Keratinocyte (primary cell): ENCODE measurements around the gene ZNF518A. TPM values are rescaled to one million over a fixed set of nuclear protein-coding genes. Genes with fewer than 3 reads are reported as not detected.

ENCODE experiments used
- DNase-seq: peaks from one replicate; pipeline ENCODE4 v3.0.0-alpha.2; 2011; ENCODE audit warnings: low read depth, missing footprints, low spot score
- FAIRE-seq: peaks from 2 replicates; lab custom pipeline; 2011; peaks lifted over from hg19 to GRCh38; lab: Jason Lieb, UNC
- H2AFZ ChIP-seq: 2 replicates; pipeline ENCODE4 v1.6.0; 2012; ENCODE audit warnings: low read length, control low read depth, inconsistent platforms; ENCODE audit not compliant: control insufficient read depth
- H3K27ac ChIP-seq: 2 replicates; pipeline ENCODE4 v1.5.1; 2011; ENCODE audit warnings: low read length; ENCODE audit not compliant: control insufficient read depth, insufficient read depth
- H3K27me3 ChIP-seq: 3 replicates; pipeline ENCODE4 v1.6.0; 2011; ENCODE audit warnings: low read length; ENCODE audit not compliant: control insufficient read depth, insufficient read depth; ENCODE audit errors: extremely low read depth
- H3K36me3 ChIP-seq, 2 experiments: 2 replicates in 1 of 2; 3 replicates in 1 of 2; pipeline ENCODE4 v1.5.1; 2011; ENCODE audit warnings: low read length in 2 of 2, mild to moderate bottlenecking in 1 of 2; ENCODE audit not compliant: control insufficient read depth in 2 of 2, insufficient read depth in 2 of 2; ENCODE audit errors: extremely low read depth in 1 of 2
- H3K4me1 ChIP-seq: 3 replicates; pipeline ENCODE4 v1.5.1; 2011; ENCODE audit warnings: low read length; ENCODE audit not compliant: control insufficient read depth, insufficient read depth; ENCODE audit errors: extremely low read depth
- H3K4me2 ChIP-seq: 3 replicates; pipeline ENCODE4 v1.6.0; 2011; ENCODE audit warnings: low read depth, low read length; ENCODE audit not compliant: control insufficient read depth, insufficient read depth; ENCODE audit errors: extremely low read depth
- H3K4me3 ChIP-seq, 3 experiments: fragments of 200-600 bp in 1 of 3; sonication (generic) in 1 of 3; 2 replicates in 2 of 3; 3 replicates in 1 of 3; pipeline ENCODE4 v1.5.1; 2011 to 2016; ENCODE audit warnings: low read length in 3 of 3, mild to moderate bottlenecking in 3 of 3, control low read depth in 2 of 3, inconsistent platforms in 1 of 3, low read depth in 1 of 3, mixed read lengths in 1 of 3, mixed run types in 1 of 3, moderate library complexity in 1 of 3; ENCODE audit not compliant: control insufficient read depth in 2 of 3, insufficient read depth in 2 of 3; ENCODE audit errors: extremely low read depth in 1 of 3
- H3K79me2 ChIP-seq: 2 replicates; pipeline ENCODE4 v1.6.0; 2012; ENCODE audit warnings: low read length; ENCODE audit not compliant: control insufficient read depth, insufficient read depth
- H3K9ac ChIP-seq: 3 replicates; pipeline ENCODE4 v1.6.0; 2011; ENCODE audit warnings: low read length; ENCODE audit not compliant: control insufficient read depth, insufficient read depth; ENCODE audit errors: extremely low read depth
- H3K9me1 ChIP-seq: 3 replicates; pipeline ENCODE4 v1.6.0; 2011; ENCODE audit warnings: low read length; ENCODE audit not compliant: control insufficient read depth, insufficient read depth; ENCODE audit errors: extremely low read depth
- H3K9me3 ChIP-seq: 2 replicates; pipeline ENCODE4 v1.5.1; 2012; ENCODE audit warnings: low read depth, low read length; ENCODE audit not compliant: control insufficient read depth
- H4K20me1 ChIP-seq: 3 replicates; pipeline ENCODE4 v1.6.0; 2011; ENCODE audit warnings: low read length; ENCODE audit not compliant: control insufficient read depth, insufficient read depth; ENCODE audit errors: extremely low read depth
- CTCF ChIP-seq, 3 experiments: IDR thresholded peaks in 1 of 3; conservative IDR thresholded peaks in 1 of 3; optimal IDR thresholded peaks in 1 of 3; 2 replicates in 2 of 3; 3 replicates in 1 of 3; pipeline versions ENCODE3 to v1.5.1; 2011; ENCODE audit warnings: low read length in 3 of 3, mild to moderate bottlenecking in 3 of 3, moderate library complexity in 2 of 3, control low read depth in 1 of 3, inconsistent platforms in 1 of 3; ENCODE audit not compliant: insufficient read depth in 2 of 3; ENCODE audit errors: extremely low read depth in 1 of 3
- EZH2 ChIP-seq: IDR thresholded peaks from one replicate; pipeline ENCODE4 v1.6.1; 2012; ENCODE audit warnings: inconsistent platforms, mild to moderate bottlenecking, low read length, moderate library complexity
- dilution Hi-C: fragments of 300-500 bp; cut with MboI; formaldehyde crosslinking; loops from one replicate; pipeline ENCODE4 v1.7.0; 2020; ENCODE audit warnings: low sequenced_read_pairs; ENCODE audit not compliant: extremely low pct_ligation_motif_present
- polyA plus RNA-seq, 5 experiments: library from polyadenylated mRNA; depleted of rRNA in 3 of 5; stranded (reverse) in 3 of 5; stranded (forward) in 1 of 5; unstranded in 1 of 5; fragments of >200 nt; gene quantifications; 1 replicate in 1 of 5; 2 replicates in 3 of 5; 3 replicates in 1 of 5; pipeline versions ENCODE4 v1.2.1 to v1.2.3, GENCODE V29; 2011 to 2012; ENCODE audit warnings: missing spikeins in 2 of 5, low read depth in 1 of 5, low replicate concordance in 1 of 5

The ZNF518A gene
- polyA plus RNA-seq, 1 donor (not counting 4 experiments of a cell fraction or from before 2014, with no cell fraction given), result 10.0 TPM

GRCh38 chr10:96118604-96119450 is 11.3 kb upstream of the ZNF518A start:
- no peaks in the 10 kb centered on the region for H3K4me1 ChIP-seq
- FAIRE-seq, result no peak
- DNase-seq, result no peak
- no peaks in the 10 kb centered on the region for H4K20me1 ChIP-seq
- no peak overlapping the region for H3K9ac ChIP-seq
- H3K4me3 ChIP-seq, result no peak overlapping the region
- H3K9me3 ChIP-seq, result no peaks in the 10 kb centered on the region
- TF ChIP-seq CTCF (optimal IDR thresholded peaks at IDR 0.05 in 1 of 3, IDR thresholded peaks at IDR 0.05 in 1 of 3, conservative IDR thresholded peaks at IDR 0.05 in 1 of 3; ENCODE audit: extremely low read depth in 1 of 3, insufficient read depth in 2 of 3, low read length in 3 of 3) (no peak), EZH2 (no peak)
- no peak overlapping the region for H3K27ac ChIP-seq
- no peak overlapping the region for H2AFZ ChIP-seq
- no peak overlapping the region for H3K4me2 ChIP-seq
- dilution Hi-C loops, result no loop called here
- H3K27me3 ChIP-seq, result no peaks in the 10 kb centered on the region
- H3K36me3 ChIP-seq, result no peaks in the 10 kb centered on the region
- no peaks in the 10 kb centered on the region for H3K79me2 ChIP-seq
- H3K9me1 ChIP-seq, result no peaks in the 10 kb centered on the region

GRCh38 chr10:96122824-96123223 is 7.3 kb upstream of the ZNF518A start:
- no peak overlapping the region for H3K27ac ChIP-seq
- FAIRE-seq (no peak), DNase-seq (no peak)
- H3K9me1 ChIP-seq, result no peaks in the 10 kb centered on the region
- H4K20me1 ChIP-seq, result no peaks in the 10 kb centered on the region
- H3K9ac ChIP-seq, result no peak overlapping the region
- dilution Hi-C loops, result no loop called here
- no peak overlapping the region for H3K4me3 ChIP-seq
- H3K4me2 ChIP-seq, result no peak overlapping the region
- no peaks in the 10 kb centered on the region for H3K27me3 ChIP-seq
- H2AFZ ChIP-seq, result no peak overlapping the region
- peaks cover 5% of the 10 kb centered on the region for H3K4me1 ChIP-seq
- no peaks in the 10 kb centered on the region for H3K36me3 ChIP-seq
- no peaks in the 10 kb centered on the region for H3K79me2 ChIP-seq
- H3K9me3 ChIP-seq, result no peaks in the 10 kb centered on the region
- no peak for TF ChIP-seq CTCF (optimal IDR thresholded peaks at IDR 0.05 in 1 of 3, IDR thresholded peaks at IDR 0.05 in 1 of 3, conservative IDR thresholded peaks at IDR 0.05 in 1 of 3; ENCODE audit: extremely low read depth in 1 of 3, insufficient read depth in 2 of 3, low read length in 3 of 3)
- TF ChIP-seq EZH2, result no peak
